Mesenchymal stem cell (in vitro differentiated cells and primary cell): ENCODE data around the gene CD300E.

ENCODE experiments used
- DNase-seq: peaks from one replicate; pipeline ENCODE4 v3.0.0-alpha.2; 2013
- H2AFZ ChIP-seq: one replicate; pipeline ENCODE4 v1.6.1; 2013; ENCODE audit warnings: low read depth, mild to moderate bottlenecking, control low read depth, inconsistent platforms, low read length, moderate library complexity
- H2AK5ac ChIP-seq: 2 replicates; pipeline ENCODE4 v1.6.1; 2013; ENCODE audit warnings: low read length, moderate library complexity, mild to moderate bottlenecking, inconsistent platforms; ENCODE audit not compliant: severe bottlenecking
- H2BK120ac ChIP-seq: one replicate; pipeline ENCODE4 v1.6.1; 2013; ENCODE audit warnings: low read depth, mild to moderate bottlenecking, inconsistent platforms, low read length, moderate library complexity
- H2BK12ac ChIP-seq, 2 experiments: one replicate each; pipeline ENCODE4 v1.6.1; 2013; ENCODE audit warnings: inconsistent platforms in 2 of 2, low read length in 2 of 2, mild to moderate bottlenecking in 2 of 2, moderate library complexity in 2 of 2, control low read depth in 1 of 2
- H2BK15ac ChIP-seq: one replicate; pipeline ENCODE4 v1.6.1; 2013; ENCODE audit warnings: mild to moderate bottlenecking, low read depth, inconsistent platforms; ENCODE audit not compliant: poor library complexity, severe bottlenecking
- H2BK5ac ChIP-seq: 2 replicates; pipeline ENCODE4 v1.6.1; 2013; ENCODE audit warnings: low read depth, mild to moderate bottlenecking, low read length, control low read depth, inconsistent platforms; ENCODE audit not compliant: poor library complexity, severe bottlenecking
- H3K14ac ChIP-seq, 2 experiments: one replicate each; pipeline ENCODE4 v1.6.1; 2013; ENCODE audit warnings: inconsistent platforms in 2 of 2, low read length in 2 of 2, control low read depth in 1 of 2, mild to moderate bottlenecking in 1 of 2, moderate library complexity in 1 of 2
- H3K18ac ChIP-seq, 2 experiments: one replicate each; pipeline ENCODE4 v1.6.1; 2013; ENCODE audit warnings: inconsistent platforms in 2 of 2, low read length in 2 of 2, control low read depth in 1 of 2, low read depth in 1 of 2, mild to moderate bottlenecking in 1 of 2
- H3K23ac ChIP-seq, 2 experiments: one replicate each; pipeline ENCODE4 v1.6.1; 2013; ENCODE audit warnings: inconsistent platforms in 2 of 2, low read length in 2 of 2, mild to moderate bottlenecking in 2 of 2, moderate library complexity in 2 of 2, control low read depth in 1 of 2
- H3K27ac ChIP-seq: 2 replicates; pipeline ENCODE4 v1.5.1; 2013; ENCODE audit warnings: mild to moderate bottlenecking, moderate library complexity, low read length, control low read depth, inconsistent platforms; ENCODE audit not compliant: poor library complexity, severe bottlenecking
- H3K27me3 ChIP-seq, 2 experiments: 2 replicates each; pipeline versions ENCODE4 v1.6.1 to v1.7.0; 2013; ENCODE audit warnings: low read length in 2 of 2, mild to moderate bottlenecking in 2 of 2, moderate library complexity in 2 of 2, control low read depth in 1 of 2, inconsistent platforms in 1 of 2; ENCODE audit not compliant: control insufficient read depth in 1 of 2, insufficient read depth in 1 of 2
- H3K36me3 ChIP-seq, 2 experiments: 2 replicates each; pipeline versions ENCODE4 v1.6.1 to v1.7.0; 2013; ENCODE audit warnings: low read length in 2 of 2, control low read depth in 1 of 2, inconsistent platforms in 1 of 2, low read depth in 1 of 2, mild to moderate bottlenecking in 1 of 2; ENCODE audit not compliant: insufficient read depth in 2 of 2, control insufficient read depth in 1 of 2
- H3K4ac ChIP-seq, 2 experiments: one replicate each; pipeline ENCODE4 v1.6.1; 2013; ENCODE audit warnings: inconsistent platforms in 2 of 2, low read length in 2 of 2, mild to moderate bottlenecking in 2 of 2, moderate library complexity in 2 of 2, control low read depth in 1 of 2, low read depth in 1 of 2
- H3K4me1 ChIP-seq: 2 replicates; pipeline ENCODE4 v1.6.1; 2013; ENCODE audit warnings: low read depth, low read length, control low read depth; ENCODE audit not compliant: control insufficient read depth, insufficient read depth
- H3K4me2 ChIP-seq: 2 replicates; pipeline ENCODE4 v1.6.1; 2013; ENCODE audit warnings: low read length, mild to moderate bottlenecking, inconsistent platforms; ENCODE audit not compliant: poor library complexity, severe bottlenecking
- H3K4me3 ChIP-seq, 2 experiments: 2 replicates each; pipeline versions ENCODE4 v1.5.1 to v1.7.0; 2013; ENCODE audit warnings: low read length in 2 of 2, mild to moderate bottlenecking in 2 of 2, control low read depth in 1 of 2, low read depth in 1 of 2; ENCODE audit not compliant: insufficient read depth in 1 of 2
- H3K79me1 ChIP-seq: replicated peaks from 2 replicates; pipeline ENCODE4 v1.6.1; 2013; ENCODE audit warnings: mild to moderate bottlenecking, control low read depth, low read length, inconsistent platforms; ENCODE audit not compliant: poor library complexity, severe bottlenecking
- H3K9ac ChIP-seq: 2 replicates; pipeline ENCODE4 v1.7.0; 2013; ENCODE audit warnings: mild to moderate bottlenecking, low read length, moderate library complexity
- H3K9me3 ChIP-seq: 2 replicates; pipeline ENCODE4 v1.7.0; 2013; ENCODE audit warnings: mild to moderate bottlenecking, low read length; ENCODE audit not compliant: control insufficient read depth
- H4K8ac ChIP-seq: one replicate; pipeline ENCODE4 v1.6.1; 2013; ENCODE audit warnings: inconsistent platforms, mild to moderate bottlenecking, low read length, moderate library complexity
- H4K91ac ChIP-seq: one replicate; pipeline ENCODE4 v1.6.1; 2013; ENCODE audit warnings: mild to moderate bottlenecking, low read length, inconsistent platforms
- WGBS: methylation state at CpG from one replicate; pipeline ENCODE4 v1.1.7; 2013; ENCODE audit warnings: mixed read lengths; 5-methylcytosine and 5-hydroxymethylcytosine counted together

Gene CD300E

GRCh38 chr17:74592087-74592990 lies 31.2 kb downstream of the CD300E start, which contains the start of gene CD300LD:
CD300LD (minus strand) TSS chr17:74592283; CDS start chr17:74592202, 81 bp downstream.
- no peak within 1 kb of the TSS for H3K27ac ChIP-seq
- H3K14ac ChIP-seq: no peak within 1 kb of the TSS
- no peak within 1 kb of the TSS for H2BK5ac ChIP-seq
- H3K18ac ChIP-seq: no peak within 1 kb of the TSS
- H3K23ac ChIP-seq: no peak within 1 kb of the TSS
- DNase-seq: no peak
- no peaks in the 10 kb centered on the region for H3K79me1 ChIP-seq
- H3K36me3 ChIP-seq: no peaks in the 10 kb centered on the region
- peaks cover 6 to 57% of the 10 kb centered on the region in 2 experiments for H3K27me3 ChIP-seq
- H4K8ac ChIP-seq: no peak within 1 kb of the TSS
- H2BK15ac ChIP-seq: no peak within 1 kb of the TSS
- no peak within 1 kb of the TSS for H2BK120ac ChIP-seq
- H3K4me3 ChIP-seq: no peak within 1 kb of the TSS
- H3K4me2 ChIP-seq: no peak within 1 kb of the TSS
- H2AK5ac ChIP-seq: no peak within 1 kb of the TSS
- H2AFZ ChIP-seq: no peak within 1 kb of the TSS
- WGBS: 83% methylated on average over 11 of the region's 14 CpGs
- H2BK12ac ChIP-seq: no peak within 1 kb of the TSS
- H3K9me3 ChIP-seq: peaks cover 7% of the 10 kb centered on the region
- no peak within 1 kb of the TSS for H3K4ac ChIP-seq
- H3K4me1 ChIP-seq: peaks cover 3% of the 10 kb centered on the region
- H4K91ac ChIP-seq: no peak within 1 kb of the TSS
- no peak within 1 kb of the TSS for H3K9ac ChIP-seq

- H3K9me3 ChIP-seq: peaks cover 7% of the 10 kb centered on the region
- no peaks in the 10 kb centered on the region for H3K79me1 ChIP-seq
- H3K14ac ChIP-seq: no peak overlapping the region
- H3K18ac ChIP-seq: no peak overlapping the region
- H3K23ac ChIP-seq: no peak overlapping the region
- no peak overlapping the region for H4K8ac ChIP-seq
- H2AK5ac ChIP-seq: no peak overlapping the region
- no peaks in the 10 kb centered on the region for H3K36me3 ChIP-seq
- H2BK120ac ChIP-seq: no peak overlapping the region
- no peak overlapping the region for H3K4ac ChIP-seq
- 78% methylated on average over 1 of the region's 1 CpG for WGBS
- no peak overlapping the region for H2AFZ ChIP-seq
- peaks cover 3% of the 10 kb centered on the region for H3K4me1 ChIP-seq
- peaks cover 1 to 52% of the 10 kb centered on the region in 2 experiments for H3K27me3 ChIP-seq
- no peak overlapping the region for H4K91ac ChIP-seq
- H3K27ac ChIP-seq: no peak overlapping the region
- H3K4me3 ChIP-seq: no peak overlapping the region
- no peak overlapping the region for H2BK12ac ChIP-seq
- no peak overlapping the region for H2BK5ac ChIP-seq
- H2BK15ac ChIP-seq: no peak overlapping the region
- no peak overlapping the region for H3K9ac ChIP-seq
- H3K4me2 ChIP-seq: no peak overlapping the region
- no peak for DNase-seq
These were observed 32.0 kb downstream of the CD300E start for GRCh38 chr17:74591503-74591902.

GRCh38 chr17:74585711-74586110 lies 37.8 kb downstream of the CD300E start:
- Histone ChIP-seq H3K9ac (no peak overlapping the region), H3K79me1 (no peaks in the 10 kb centered on the region), H3K14ac (no peak overlapping the region), H3K9me3 (peaks cover 7% of the 10 kb centered on the region), H3K27me3 (peaks cover 0 to 64% of the 10 kb centered on the region in 2 experiments), H2BK12ac (no peak overlapping the region), H2BK120ac (no peak overlapping the region), H2BK5ac (no peak overlapping the region), H4K91ac (no peak overlapping the region), H3K4me1 (no peaks in the 10 kb centered on the region), H3K4me2 (no peak overlapping the region), H2BK15ac (no peak overlapping the region), H3K27ac (no peak overlapping the region), H4K8ac (no peak overlapping the region), H2AK5ac (no peak overlapping the region), H3K23ac (no peak overlapping the region), H3K4me3 (no peak overlapping the region), H2AFZ (no peak overlapping the region), H3K4ac (no peak overlapping the region), H3K36me3 (no peaks in the 10 kb centered on the region), H3K18ac (no peak overlapping the region)
- WGBS: 88% methylated on average over 5 of the region's 5 CpGs
- DNase-seq: no peak

GRCh38 chr17:74584292-74585060 lies 39.1 kb downstream of the CD300E start:
- Histone ChIP-seq H3K27me3 (peaks cover 0 to 60% of the 10 kb centered on the region in 2 experiments), H3K4ac (no peak overlapping the region), H2BK120ac (no peak overlapping the region), H3K9me3 (peaks cover 7% of the 10 kb centered on the region), H4K8ac (no peak overlapping the region), H4K91ac (no peak overlapping the region), H3K36me3 (no peaks in the 10 kb centered on the region), H2BK15ac (no peak overlapping the region), H2BK12ac (no peak overlapping the region), H3K79me1 (no peaks in the 10 kb centered on the region), H3K23ac (no peak overlapping the region), H2AFZ (no peak overlapping the region), H3K14ac (no peak overlapping the region), H3K4me2 (no peak overlapping the region), H2BK5ac (no peak overlapping the region), H3K27ac (no peak overlapping the region), H3K4me3 (no peak overlapping the region), H2AK5ac (no peak overlapping the region), H3K18ac (no peak overlapping the region), H3K4me1 (no peaks in the 10 kb centered on the region), H3K9ac (no peak overlapping the region)
- 64% methylated on average over 14 of the region's 14 CpGs for WGBS
- DNase-seq: no peak
